Measurements from ENCODE around the gene KIF26B.

- TF ChIP-seq CTCF (IDR thresholded peaks at IDR 0.05) (no peak), POLR2A (IDR thresholded peaks at IDR 0.05) (no peak), EP300 (IDR thresholded peaks at IDR 0.05; ENCODE audit: low read depth) (no peak)
These were observed 403.3 kb downstream of the KIF26B start for GRCh38 chr1:245558069-245558468.

Data from transverse colon (tissue), 3 donors.